ENCODE data around the gene SALL2.

DNA sequence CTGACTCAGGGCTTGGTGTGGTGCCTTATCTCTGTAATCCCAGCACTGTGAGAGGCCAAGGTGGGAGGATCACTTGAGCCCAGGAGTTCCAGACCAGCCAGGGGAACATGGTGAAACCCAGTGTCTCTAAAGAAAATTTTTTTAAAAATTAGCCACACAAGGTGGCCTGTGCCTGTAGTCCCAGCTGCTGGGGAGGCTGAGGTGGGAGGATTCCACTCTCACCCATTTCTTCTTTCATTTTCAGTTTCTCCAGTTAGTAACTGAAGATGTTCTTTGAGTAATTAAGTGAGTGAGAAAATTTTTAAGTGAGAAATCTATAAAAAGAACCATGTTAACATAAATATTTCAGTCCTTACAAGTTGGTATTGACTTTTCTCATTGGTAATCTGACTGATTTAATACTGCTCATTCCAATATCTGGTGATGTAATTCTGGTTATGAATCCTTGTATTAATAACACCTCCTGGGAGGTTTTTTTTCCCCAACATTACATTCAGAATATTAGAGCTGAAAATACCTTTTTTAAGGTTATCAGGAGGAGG lies 21.1 kb downstream of the SALL2 start:
- TF ChIP-seq, protein P1, sequence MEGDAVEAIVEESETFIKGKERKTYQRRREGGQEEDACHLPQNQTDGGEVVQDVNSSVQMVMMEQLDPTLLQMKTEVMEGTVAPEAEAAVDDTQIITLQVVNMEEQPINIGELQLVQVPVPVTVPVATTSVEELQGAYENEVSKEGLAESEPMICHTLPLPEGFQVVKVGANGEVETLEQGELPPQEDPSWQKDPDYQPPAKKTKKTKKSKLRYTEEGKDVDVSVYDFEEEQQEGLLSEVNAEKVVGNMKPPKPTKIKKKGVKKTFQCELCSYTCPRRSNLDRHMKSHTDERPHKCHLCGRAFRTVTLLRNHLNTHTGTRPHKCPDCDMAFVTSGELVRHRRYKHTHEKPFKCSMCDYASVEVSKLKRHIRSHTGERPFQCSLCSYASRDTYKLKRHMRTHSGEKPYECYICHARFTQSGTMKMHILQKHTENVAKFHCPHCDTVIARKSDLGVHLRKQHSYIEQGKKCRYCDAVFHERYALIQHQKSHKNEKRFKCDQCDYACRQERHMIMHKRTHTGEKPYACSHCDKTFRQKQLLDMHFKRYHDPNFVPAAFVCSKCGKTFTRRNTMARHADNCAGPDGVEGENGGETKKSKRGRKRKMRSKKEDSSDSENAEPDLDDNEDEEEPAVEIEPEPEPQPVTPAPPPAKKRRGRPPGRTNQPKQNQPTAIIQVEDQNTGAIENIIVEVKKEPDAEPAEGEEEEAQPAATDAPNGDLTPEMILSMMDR (IDR thresholded peaks at IDR 0.05) = no peak
- TF ChIP-seq POLR2A (IDR thresholded peaks at IDR 0.05) (no peak), POLR2AphosphoS5 (IDR thresholded peaks at IDR 0.05) (no peak)

Measured in gastroesophageal sphincter (tissue), 3 donors.